Myocyte (in vitro differentiated cells): ENCODE results near the gene CTBP1. TPM values are rescaled to one million over a fixed set of nuclear protein-coding genes. Genes with fewer than 3 reads are reported as not detected.

Experiments used
- DNase-seq: peaks from one replicate; pipeline ENCODE4 v3.0.0-alpha.2; 2012; ENCODE audit warnings: low read depth
- total RNA-seq: library from RNA; depleted of rRNA; stranded (reverse); fragments of >200 nt; gene quantifications from 2 replicates; pipeline ENCODE4 v1.2.3, GENCODE V29; 2014

Gene CTBP1
- total RNA-seq, 1 donor from 2014 or later = 259 TPM

- DNase-seq = peak; percentile 97
Measured at GRCh38 chr4:1177274-1178141, 71.4 kb downstream of the CTBP1 start.

DNA sequence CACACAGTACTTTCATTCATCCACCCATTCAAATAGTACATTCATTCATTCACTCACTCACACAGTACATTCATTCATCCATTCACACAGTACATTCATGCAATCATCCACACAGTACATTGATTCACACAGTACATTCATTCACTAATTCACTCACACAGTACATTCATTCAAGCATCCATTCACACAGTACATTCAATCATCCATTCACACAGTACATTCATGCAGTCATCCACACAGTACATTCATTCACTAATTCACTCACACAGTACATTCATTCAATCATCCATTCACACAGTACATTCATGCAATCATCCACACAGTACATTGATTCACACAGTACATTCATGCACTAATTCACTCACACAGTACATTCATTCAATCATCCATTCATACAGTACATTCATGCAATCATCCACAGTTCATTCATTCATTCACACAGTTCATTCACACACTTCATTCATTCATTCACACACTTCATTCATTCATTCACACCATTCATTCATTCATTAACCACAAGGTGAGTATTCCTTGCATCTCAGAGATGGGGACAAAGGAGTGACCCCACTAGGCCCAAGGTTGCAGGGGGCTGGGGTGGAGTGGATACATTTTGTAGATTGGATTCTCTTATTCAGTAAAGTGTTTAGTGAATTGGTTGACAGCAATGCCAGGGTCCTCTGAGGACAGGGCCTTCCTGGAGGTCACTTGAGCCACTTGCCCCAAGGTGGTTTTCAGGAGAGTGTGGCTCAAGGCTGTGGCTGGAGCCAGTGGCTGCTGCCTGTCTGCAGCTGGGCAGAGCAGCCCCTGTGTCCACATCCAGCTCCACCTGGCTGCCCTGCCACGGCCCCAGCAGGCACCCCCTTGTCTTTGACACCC lies 72.3 kb downstream of the CTBP1 start:
- DNase-seq = no peak

DNA sequence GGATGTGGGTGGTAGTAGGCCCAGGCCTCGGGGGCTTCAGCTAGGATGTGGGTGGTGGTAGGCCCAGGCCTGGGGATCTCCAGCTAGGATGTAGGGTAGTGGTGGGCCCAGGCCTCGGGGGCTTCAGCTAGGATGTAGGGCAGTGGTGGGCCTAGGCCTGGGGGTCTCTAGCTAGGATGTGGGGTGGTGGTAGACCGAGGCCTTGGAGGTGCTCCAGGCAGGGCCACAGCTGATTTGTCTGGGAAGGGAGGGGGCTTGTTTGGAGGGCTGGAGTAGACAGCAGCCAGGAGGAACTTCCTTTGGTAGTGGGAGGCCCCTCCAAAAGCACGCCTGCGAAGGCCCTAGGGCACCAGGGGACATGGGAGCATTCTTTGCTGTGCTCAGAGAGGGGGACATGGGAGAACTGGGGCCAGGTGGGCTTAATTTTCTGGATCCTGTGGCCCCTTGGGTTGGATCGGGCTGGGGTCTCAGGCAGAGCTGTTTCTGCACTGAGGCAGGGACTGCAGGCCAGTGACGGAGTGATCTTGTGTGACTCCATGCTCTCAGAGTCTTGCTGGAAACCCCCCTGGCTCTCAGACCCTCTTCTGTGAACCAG lies 73.2 kb downstream of the CTBP1 start:
- no peak for DNase-seq

GRCh38 chr4:1174941-1175634 lies 73.8 kb downstream of the CTBP1 start:
- no peak for DNase-seq

DNA sequence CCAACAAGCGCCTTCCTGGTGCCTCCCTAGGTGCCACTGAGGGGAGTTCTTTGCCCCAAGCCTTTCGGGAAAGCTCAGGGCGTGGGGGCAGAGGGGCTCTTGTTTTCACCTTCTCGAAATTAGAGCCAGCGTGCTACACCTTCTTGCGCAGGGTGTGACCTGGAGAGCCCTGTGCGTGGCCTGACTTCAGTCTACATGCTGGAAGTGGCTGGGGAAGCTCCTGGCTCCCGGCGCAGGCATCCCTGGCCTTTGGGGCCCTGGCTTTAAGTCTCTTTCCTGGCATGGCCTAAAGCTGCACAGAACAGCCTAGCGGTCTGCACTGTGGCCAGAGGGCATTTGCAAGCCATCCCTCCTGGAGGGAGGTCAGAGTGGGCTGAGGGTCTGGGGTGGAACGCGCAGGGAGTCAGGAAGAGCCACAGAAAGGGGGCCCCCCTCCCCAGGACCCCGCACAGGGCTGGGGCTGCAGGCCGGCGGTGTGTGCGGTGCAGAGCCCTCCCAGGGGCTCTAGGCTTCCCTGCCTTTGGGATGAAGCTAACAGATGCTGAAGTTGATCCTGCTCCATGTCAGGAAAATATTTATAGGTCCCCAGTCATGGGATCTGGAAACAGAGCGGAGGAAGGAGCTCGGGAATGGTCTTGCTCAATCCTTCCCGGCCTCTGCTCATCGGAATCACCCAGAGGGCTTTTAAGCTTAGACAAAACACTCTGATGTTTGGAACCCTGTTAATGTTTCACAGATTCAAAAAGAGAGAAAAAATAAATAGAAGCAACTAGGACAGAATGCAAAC lies 75.8 kb downstream of the CTBP1 start:
- DNase-seq = peak; percentile 71

- no peak for DNase-seq
Measured at GRCh38 chr4:1172228-1172851, 76.6 kb downstream of the CTBP1 start, which contains the start of gene SPON2. Gene SPON2, minus strand, starts transcription at chr4:1172583.

DNA sequence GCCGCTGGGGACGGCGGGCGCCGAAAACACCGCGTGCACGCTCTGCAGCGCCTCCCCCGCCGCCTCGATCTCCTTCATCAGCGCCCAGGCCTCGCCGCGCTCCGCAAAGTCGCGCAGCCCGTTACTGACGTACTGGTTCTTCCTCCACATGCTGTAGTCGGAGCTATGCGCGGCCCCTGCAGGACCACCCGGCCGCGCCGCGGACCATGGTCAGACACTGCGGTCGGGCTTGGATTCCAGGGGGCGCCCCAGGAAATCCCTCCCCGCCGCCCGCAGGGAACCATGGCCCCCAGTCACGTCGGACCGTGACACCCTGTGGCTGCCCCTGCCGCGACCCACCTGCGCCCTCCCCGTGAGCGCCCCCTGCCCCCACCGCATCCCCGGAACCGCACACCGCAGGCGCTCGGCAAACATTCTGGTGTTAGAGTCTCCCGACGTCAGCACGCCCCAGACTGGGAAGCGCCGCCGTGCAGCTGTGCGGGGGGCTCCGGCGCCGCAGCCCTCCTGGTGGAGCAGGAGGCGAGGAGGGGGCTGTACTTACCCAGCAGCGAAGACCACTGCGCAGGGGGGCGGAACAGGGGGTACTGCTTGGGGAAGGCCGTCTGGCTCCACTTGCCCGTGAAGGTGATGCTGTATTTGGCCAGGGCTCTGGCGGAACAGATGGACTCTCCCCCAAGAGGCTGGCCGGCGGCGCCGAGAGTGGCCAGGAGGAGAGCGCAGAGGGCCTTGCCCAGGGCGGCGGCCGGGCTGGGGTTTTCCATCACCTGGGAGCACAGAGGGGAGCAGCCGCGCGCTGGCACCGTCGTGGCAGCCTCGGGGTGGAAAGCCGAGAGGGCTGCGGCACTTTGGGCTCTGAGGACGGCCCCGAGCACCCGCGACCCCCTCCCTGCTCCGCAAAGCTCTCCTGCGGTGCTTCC lies 77.4 kb downstream of the CTBP1 start:
- DNase-seq = no peak

GRCh38 chr4:1170976-1171310 lies 78.0 kb downstream of the CTBP1 start:
- no peak for DNase-seq

DNA sequence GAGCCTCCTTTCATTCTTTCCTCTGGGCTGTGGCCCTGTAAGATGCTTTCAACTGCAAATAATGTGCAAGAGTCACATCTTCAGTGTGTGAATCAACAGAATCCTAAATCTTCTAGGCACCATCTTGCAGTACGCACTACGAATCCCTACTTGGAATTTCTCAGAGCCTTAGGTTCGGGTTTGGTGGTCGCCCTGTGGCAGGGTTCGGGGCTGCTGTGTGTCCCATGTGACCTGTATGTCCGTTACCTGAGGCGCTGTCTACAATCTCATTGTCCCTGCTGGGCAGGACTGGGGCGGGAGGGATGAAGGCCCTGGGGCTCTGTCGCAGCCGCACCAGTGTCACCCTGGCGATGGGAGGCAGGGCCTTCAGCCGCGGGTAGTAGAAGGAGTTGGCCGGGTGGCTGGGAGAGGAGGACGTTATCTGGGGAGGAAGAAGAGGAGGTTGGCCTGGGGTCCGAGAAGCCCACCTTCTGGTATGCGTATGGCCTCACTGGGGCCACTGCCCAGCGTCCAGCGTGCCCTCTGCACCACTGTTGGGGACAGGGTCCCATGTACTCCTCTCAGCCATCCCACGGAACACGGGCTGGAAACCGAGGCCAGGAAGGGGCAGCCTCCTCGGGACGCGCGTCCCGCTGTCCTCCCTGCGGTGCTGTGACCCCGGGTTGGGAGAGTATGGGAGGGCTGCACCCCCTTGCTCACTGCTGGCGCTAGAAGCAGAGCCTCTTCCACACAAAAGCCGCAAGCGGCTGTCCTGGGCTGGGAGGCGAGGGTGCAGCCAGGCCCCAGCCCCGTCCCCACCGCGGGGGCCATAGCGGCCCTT lies 78.6 kb downstream of the CTBP1 start:
- DNase-seq = no peak

- peak; percentile 34 for DNase-seq
Measured at GRCh38 chr4:1169691-1170096, 79.2 kb downstream of the CTBP1 start.

- no peak for DNase-seq
Measured at GRCh38 chr4:1169171-1169671, 79.7 kb downstream of the CTBP1 start.

DNA sequence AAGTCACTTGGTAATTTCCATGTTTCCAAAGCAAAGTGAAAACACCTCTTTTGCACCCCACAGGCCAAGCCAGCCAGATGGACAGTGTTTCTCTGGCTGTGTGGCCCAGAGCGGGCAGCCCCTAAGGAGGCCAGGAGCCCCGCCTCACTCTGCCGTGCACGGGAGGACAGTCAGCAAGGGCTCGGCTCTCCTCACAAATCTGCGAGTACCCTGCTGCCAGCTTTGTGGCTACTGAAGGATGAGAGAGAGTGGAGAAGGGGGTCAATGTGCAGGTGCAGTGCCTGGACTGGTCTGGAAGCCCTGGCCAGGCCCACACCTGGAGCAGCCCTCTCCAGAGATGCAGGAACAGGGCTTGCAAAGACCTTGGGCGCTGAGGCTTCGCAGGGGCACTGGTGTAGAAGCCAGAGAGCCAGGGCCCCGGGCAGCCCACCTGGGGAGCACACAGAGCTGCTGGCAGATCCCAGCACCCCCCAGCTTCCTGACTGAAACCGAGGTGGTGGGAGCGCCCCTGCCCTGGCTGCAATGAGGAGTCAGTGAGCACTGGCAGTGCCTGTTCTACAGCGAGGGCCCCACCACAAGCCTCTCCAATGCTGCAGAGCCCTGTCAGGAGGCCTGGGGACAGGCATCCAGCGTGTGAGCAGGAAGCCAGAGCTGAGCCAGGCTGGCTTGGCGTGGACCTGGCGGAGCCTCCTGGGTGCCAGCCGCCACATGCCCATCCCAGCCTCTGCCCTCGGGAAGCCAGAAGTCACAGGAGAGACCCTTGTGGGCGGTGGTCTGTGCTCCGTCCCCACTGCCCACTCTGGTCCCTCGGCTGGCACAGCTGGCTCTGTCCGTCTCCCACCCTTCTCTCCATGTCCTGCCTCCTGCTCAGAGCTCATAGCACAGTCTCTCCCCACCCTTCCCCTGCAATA lies 80.5 kb downstream of the CTBP1 start:
- peak; percentile 41 for DNase-seq

DNA sequence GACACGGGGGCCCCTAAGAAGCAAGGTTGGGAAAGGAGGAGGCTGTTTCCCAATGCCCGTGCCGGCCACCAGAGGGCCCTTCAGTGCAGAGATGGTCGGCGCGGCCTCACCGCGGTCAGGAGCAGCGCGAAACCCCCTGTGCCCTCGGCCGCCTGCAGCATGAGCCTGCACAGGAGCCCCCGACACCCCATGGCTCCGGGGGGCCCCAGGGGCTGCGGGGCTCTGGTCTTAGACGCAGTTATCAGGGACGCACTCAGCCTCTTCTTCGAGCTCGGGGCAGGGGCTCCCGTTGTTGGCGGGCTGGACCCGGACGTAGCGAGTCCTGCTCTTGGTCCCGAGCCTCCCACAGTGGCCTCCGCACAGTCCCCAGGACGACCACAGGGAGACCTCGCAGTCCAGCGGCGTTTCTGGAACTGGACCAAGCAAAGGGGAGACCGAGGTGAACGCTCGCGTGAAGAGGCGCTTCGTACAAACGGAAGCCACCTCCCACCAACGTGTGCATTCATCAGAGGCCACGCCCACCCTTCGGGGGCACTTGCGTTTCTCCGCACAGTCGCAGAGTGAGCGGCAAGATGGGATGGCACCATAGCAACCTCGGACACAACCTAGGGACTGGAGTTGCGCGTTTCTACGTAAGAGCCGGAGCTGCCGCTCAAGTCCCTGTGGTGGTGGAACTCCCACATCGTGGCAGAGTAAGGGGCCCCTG lies 81.5 kb downstream of the CTBP1 start:
- peak; percentile 73 for DNase-seq

DNA sequence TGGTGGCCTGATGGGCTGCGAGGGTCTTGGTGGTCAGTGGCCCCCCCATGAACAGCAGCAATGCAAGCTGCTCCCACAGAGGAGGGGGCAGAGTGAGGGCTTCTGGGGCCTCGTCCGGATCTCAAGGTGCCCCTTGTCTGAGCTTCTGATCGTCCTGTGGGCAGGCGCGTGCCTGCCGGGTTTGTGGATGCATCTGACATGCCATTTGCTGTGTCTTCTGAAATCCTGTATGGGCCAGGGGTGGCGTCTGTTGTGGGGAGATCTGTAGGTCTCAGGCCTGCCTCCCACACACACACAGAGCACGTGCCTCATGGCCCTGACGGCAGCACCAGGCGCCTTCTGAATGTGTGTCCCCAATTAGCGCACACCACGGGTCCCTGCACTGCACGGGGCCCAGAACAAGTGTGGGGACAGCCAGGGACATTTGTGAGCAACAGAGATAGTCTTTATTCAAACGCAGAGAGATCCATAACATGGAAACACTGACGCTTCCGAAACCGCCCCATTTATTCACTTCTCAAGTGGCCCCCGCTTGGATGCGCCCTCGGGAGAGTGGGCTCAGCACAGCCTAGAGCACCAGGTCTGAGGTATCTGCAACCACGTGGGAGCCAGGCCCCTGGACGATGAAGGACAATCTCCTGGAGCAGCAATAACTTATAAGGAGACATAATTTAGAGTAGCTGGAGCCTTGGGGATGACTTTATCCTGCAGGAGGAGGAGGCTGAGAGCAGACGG lies 82.3 kb downstream of the CTBP1 start:
- DNase-seq = no peak

DNA sequence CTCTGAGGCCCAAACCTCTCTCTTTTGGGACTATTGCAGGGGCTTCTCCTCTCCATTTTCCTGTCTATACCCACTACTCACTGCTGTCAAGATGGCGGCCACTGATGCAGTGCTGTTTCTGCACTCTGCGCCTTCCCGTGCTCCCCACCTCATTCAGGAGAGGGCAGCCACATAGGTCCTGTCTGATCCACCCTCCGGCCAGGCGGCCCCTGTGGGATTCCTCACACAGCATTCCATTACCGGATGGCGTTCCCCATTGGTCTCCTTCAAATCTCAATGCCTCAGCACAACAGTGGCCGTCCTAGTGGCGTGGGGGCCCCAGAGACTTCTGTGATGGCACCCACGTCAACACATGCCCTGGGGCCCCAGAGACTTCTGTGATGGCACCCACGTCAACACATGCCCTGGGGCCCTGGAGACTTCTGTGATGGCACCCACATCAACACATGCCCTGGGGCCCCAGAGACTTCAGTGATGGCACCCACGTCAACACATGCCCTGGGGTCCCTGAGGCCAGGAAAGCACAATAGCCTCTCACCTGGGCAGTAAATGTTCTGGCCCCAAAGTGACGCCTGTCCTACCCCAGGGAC lies 83.9 kb downstream of the CTBP1 start:
- DNase-seq = no peak
